GM10847 (cell line): ENCODE measurements around the gene SYCP2L.

Experiments used
- POLR2A ChIP-seq: IDR thresholded peaks from 2 replicates; pipeline ENCODE4 v1.6.1; 2011; ENCODE audit not compliant: insufficient read length; ENCODE audit errors: extremely low read depth

The SYCP2L gene

GRCh38 chr6:10947966-10948365 is 61.1 kb downstream of the SYCP2L start:
- TF ChIP-seq POLR2A: no peak

GRCh38 chr6:10949579-10950490 is 63.0 kb downstream of the SYCP2L start:
- no peak for TF ChIP-seq POLR2A

DNA sequence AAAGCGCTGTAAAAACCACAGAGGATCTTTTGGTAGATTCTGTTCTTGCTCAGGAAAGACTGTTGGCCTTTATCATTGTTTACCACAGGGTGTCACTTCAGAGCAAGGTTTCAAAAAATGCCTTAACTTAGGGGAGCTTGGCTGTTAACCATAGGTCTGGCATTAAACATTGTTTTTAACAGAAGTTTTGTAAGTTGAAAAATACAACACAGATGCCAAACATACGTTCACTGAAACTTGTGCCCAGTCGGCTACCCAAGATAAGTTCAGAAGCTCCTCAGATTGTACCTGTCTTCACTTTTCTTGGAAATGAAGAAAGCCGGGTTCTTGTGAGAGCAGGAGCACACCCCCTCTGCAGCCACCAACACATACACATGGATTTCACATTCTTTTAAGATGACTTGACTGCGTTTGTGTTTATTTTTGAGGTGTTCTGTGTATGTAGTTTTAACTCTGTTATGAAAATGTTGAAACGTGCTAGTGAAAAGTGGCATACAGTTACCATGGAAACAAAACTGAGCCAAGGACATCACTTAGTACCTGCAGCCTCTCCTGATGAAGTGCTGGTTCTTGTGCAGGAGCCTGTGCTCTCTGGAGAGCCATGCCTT is 64.9 kb downstream of the SYCP2L start:
- no peak for TF ChIP-seq POLR2A

DNA sequence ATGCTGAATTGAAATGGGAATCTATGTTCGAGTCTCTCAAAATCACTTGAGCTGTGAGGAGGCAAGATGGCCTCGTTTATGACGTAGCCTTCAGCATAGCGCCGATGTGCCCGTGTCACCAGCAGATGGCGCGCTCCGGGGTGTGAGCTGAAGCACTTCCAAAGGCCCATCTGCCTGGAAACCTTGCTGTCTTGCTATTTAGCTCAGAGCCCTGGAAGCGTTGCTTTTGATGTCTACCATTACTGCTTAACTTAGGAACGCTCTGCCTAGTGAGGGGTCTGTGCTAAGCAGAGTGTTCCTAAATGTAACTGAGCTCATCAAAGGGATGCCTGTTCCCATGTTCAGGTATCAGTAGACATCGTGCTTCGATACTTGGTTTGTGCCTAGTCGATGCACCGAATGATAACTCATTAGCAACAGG is 67.7 kb downstream of the SYCP2L start:
- TF ChIP-seq POLR2A: no peak

DNA sequence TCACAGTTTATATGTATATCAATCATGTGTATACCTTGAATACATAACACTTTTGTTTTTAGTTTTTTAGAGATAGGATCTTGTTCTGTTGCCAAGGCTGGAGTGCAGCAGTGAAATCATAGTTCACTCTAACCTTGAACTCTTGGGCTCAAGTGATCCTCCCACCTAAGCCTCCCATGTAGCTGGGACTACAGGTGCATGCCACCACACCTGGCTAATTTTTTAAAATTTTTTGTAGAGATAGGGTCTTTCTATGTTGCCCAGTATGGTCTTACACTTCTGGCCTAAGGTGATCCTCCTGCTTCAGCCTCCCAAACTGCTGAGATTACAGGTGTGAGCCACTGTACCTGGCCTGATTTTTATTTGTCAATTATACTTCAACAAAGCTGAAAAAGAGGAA is 69.9 kb downstream of the SYCP2L start:
- no peak for TF ChIP-seq POLR2A

DNA sequence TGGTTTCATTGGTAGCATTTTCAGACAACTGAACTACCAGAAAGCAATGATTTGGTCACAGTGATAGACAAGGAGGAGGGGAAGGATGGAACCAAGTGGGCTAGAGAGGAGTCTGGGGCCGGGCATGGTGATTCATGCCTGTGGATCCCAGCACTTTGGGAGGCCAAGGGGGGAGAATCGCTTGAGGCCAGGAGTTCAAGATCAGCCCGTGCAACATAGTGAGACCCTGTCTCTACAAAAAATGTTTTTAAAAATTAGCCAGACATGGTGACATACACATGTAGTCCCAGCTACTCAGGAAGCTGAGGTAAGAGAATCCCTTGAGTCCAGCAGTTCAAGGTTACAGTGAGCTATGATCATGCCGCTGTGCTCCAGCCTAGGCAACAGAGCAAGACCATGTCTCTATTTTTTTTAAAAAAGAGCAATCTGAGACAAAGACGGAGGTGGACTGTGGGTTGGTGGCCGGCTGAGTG is 70.6 kb downstream of the SYCP2L start:
- no peak for TF ChIP-seq POLR2A

- TF ChIP-seq POLR2A: no peak
Observed at GRCh38 chr6:10960171-10960570, 73.3 kb downstream of the SYCP2L start.

- TF ChIP-seq POLR2A: no peak
Observed at GRCh38 chr6:10961837-10962236, 75.0 kb downstream of the SYCP2L start.

DNA sequence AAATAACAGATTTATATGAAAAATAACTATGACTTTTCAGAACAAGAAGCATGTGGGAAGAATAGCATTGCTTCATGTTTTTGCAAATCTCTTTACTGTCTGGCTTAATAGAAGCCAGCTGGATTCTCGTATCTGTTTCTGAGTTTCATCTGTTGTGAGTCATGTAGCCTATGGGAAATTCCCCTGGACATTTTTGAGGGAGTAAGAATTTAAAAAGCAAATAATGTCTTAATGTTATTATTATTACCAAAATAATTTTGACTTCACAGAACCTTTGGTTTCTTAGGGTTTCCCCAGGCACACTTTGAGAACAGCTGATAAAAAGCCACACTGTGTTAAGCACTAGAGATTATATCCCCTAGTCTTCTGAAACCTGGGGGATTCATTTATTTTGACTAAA is 75.8 kb downstream of the SYCP2L start:
- no peak for TF ChIP-seq POLR2A

- no peak for TF ChIP-seq POLR2A
Observed at GRCh38 chr6:10963113-10963512, 76.3 kb downstream of the SYCP2L start.

- TF ChIP-seq POLR2A: no peak
Observed at GRCh38 chr6:10964684-10965083, 77.8 kb downstream of the SYCP2L start.

DNA sequence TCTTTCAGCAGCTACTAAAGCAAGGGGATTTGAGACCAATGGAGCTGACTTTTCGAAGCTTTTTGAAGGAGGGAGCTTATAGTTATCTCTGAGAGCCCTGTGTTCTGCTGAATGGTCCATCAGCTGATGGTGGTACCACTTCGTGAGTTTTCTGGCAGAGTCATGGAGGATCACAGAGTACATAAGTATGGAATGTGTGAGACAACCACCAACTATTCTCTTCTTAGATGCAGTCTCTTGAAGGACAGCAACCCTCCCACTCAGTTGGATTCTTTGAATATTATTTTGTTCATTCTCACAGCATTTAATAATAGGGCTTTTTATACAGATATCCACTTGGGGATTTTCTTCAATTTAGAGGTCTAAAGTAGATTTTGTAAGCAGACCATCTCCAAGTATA is 81.9 kb downstream of the SYCP2L start:
- TF ChIP-seq POLR2A: no peak

GRCh38 chr6:10970731-10971130 is 83.9 kb downstream of the SYCP2L start:
- no peak for TF ChIP-seq POLR2A

- no peak for TF ChIP-seq POLR2A
Observed at GRCh38 chr6:10972196-10972595, 85.3 kb downstream of the SYCP2L start.

GRCh38 chr6:10976571-10976970 is 89.7 kb downstream of the SYCP2L start:
- no peak for TF ChIP-seq POLR2A

- no peak for TF ChIP-seq POLR2A
Observed at GRCh38 chr6:10977231-10977968, 90.5 kb downstream of the SYCP2L start.

GRCh38 chr6:10979603-10980002 is 92.8 kb downstream of the SYCP2L start:
- TF ChIP-seq POLR2A: no peak
